Effector CD4-positive, alpha-beta T cell (primary cell): ENCODE data around the gene DPH6.

ENCODE experiments used
- DNase-seq: peaks from one replicate; pipeline ENCODE4 v3.0.0-alpha.2; 2020

The DPH6 gene

DNA sequence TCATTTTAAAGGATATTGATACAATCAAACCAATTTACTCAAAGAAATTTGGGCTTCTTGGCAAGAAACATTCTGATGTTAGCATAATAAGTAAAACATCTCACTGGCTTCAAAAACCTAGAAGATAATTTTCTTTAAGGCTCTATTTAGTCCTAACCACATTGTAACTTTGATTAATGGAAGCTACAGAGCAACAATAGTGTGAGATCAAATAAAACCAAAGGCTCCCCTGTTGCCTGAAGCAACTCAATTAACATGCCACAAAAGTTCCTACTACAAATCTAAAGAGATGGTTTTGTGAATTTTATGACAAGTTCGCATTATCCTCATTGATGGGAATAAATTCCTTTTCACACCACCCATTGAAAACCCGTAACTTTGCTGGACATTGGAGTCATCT, 5.9 kb downstream of the DPH6 start:
- DNase-seq, result no peak

DNA sequence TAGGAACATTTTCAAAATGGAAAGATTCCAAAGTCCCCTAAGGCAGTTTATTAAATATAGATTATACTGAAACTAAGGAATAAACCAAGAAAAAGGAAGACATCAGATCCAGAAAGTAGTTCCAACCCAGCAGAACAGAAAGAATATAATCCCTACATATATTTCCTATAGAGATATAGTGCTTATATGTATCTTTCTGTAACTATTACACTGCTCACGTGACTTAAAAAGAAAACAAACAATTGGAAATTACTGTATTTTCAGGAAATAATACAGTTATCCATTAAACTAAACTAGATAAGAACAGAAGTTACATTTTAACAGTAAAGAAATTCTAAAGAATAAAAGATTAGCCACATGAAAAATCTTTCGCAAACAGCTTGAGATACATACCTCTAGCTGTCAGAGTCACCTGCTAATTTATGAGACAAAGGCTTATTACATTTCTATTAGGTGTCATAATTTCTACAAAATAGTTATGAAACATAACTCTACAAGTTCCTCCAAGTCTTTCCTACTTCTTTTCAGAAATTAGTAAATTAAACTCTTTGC, 10.5 kb downstream of the DPH6 start:
- no peak for DNase-seq

DNA sequence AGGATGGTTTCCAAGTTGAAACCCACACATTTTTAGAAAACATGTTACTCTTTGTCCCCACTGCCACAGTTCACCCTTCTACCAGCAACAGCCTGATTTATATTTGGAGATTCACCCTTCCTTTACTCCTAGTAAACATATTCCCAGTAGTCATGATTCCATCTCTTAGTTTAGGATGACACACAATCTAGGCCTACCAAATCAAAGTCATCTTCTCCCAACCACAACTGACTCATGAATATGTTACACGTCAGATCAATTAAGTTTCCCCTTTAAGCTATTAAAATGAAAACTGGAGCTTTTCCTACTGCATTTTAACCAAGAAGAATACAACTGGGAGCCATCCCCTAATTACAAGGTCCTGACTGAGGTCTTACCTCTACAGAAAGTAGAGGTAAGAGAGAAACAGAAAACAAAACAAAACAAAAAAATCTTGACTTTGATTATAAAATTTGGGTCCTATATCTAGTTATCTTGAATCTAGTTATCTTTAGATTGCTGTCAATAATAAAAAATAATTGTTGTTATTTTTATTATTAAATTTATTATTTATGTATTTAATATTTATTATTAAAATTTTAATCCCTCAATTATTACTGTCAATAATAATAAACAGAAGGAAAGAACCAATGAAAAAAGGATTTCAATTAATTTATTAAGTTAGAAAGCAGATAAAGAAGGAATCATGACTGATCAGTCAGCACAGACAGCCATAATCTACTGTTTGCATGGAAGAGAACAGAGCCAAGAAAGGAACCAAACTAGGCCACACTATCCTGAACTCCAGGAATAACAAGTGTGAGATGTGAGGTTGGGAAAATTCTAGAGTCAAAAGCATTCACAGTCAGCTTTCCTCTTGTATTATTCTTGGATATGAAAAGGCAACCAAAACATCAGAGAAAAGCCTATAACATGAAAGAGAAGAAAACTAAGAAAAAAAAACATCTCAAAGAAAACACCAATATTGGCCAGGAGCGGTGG, 12.5 kb downstream of the DPH6 start:
- DNase-seq, result no peak

DNA sequence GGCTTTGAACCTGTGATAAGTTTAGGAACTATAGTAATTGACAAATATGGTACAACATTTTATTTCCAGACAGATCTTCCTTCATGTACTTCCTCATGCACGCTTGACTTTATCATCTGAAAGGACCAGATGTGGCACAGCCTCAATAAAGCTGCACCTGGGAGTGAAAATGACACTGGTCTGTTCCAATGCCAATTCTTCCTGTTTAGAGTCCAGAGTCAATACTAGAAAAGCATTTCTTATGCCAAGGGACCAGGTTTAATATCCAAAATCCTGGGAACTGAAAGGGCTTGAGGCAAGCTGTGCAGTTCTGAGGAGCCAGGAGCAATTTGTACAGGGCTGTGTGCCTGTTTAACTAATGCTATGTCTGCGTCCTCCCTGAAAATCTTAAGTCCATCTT, 15.3 kb downstream of the DPH6 start:
- no peak for DNase-seq

DNA sequence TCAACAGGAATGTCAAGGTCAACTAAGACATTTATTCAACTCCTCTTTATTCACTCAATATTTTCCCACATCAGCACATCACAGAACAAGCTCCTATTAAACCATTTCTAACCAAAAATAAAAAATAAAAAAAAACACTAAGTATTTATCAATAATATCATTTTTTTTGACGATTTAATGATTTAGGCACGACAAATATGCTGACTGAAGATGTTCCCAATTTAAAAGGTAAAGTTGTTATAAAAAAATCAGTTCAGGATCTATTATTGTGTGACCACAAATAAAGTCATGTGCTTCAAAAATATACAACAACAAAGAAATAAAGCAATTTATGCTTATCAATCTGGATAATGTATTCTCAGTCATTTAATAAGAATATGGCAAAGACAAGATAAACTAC, 16.2 kb downstream of the DPH6 start:
- no peak for DNase-seq

DNA sequence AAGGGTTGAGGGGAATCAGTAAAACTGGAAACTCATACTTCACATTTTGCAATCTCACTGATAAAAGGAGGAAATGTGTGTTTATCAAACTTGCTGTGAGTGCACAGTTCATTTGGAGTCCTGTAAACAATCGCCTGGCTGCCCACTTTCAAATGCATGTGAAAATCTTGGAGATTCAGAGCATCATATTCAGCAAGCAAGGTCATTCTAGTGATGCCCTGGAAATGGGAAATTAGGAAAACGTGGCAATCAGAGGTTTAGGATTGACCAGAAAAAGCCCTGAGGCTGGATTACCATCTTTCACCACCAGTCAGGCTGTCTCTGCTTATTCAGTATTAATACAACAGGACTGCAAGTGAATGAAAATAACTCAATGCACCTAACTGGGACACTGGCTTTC, 23.9 kb downstream of the DPH6 start:
- no peak for DNase-seq

DNA sequence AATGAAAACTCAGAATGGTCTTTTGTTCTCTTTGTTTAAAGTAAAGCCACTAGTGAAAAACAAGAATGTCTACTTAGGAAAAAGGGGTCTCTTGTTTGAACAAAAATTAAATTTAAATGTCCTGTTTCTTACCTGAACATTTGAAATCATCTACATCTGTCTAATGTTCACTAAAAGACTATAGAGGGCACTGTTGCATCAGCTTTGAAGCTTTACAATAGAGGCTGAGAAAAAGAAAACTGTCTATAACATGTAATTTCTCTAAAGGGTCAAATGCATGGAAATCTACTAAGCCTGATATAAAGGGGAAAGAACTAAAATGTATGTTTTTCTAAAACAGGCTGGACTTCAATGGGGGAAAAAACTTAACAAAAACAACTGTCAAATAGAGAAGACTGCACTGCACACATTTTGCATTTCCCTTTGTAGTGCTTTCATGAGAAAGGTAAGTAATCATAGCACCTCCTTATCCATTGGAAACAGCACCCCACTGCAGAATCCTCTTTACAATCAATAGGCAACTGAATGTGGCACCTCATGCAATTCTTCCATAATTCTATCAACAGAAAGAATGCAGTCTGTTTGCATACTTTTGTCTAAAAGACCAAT, 26.3 kb downstream of the DPH6 start:
- DNase-seq, result no peak

DNA sequence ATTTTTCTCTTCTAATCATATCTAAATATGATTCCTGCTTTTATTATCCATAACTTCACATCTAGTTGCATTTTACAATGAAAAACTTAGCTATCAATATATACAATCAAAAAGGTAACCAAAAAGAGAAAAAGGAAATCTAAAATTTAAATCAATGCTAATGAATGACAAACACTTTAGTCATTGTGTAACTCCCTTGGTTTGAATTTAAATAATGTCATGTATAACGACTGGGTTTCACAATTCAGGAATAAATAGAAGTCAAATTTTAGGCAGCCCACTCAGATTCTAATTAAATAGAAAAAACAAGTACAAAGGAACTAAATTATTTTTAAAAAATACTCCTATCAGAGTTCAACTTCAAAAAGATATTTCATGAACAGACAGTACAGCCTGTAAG, 26.9 kb downstream of the DPH6 start:
- no peak for DNase-seq

DNA sequence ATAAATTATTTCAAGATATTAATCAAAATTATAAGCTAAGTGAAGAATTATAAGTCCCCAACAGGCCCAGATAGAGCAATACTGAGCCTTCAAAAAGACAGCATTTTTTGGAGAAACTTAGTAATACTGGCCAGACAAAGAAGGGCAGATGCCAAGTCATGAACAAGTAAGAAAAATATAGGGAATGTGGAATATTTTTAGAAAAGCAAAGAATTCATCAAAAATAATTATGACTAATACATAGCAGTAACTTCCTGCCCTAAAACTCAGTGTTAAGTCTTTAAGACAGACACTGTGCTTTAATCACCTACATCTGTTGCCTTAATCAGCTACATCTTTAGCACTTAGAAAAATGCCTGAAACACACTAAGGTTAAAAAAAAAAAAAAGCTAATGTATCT, 31.2 kb downstream of the DPH6 start:
- DNase-seq, result no peak

DNA sequence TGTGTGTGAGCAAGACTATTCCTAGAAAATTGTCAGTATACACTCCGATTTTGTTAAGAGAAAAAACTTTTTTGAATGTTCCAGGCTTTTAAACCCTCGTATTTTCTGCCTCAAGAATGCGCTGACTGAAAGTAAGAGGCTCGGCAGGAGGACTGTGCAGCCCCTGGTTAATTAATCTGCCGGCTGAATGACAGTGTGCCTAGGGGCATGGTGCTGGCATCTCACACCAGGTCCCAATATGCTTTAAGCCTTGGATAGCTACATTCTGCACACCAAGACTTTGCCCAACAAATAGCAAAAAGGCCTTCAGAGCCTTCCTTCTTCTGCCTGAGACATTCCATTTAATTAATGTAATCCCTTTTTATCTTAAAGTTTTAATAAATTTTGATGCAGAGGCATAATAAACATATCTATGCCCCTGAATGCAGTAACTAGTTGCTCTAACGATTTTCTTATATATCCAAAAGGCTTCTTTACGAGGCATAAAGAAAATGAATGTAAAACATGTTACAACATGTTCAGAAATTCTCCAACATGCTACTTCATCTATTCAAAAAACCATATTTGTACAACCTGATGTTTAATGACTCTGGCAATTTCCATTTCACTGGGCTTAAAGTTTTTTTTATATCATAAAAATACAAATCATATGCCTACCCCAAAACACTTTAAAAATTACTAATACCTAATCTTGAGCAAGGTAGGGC, 37.9 kb downstream of the DPH6 start:
- no peak for DNase-seq

DNA sequence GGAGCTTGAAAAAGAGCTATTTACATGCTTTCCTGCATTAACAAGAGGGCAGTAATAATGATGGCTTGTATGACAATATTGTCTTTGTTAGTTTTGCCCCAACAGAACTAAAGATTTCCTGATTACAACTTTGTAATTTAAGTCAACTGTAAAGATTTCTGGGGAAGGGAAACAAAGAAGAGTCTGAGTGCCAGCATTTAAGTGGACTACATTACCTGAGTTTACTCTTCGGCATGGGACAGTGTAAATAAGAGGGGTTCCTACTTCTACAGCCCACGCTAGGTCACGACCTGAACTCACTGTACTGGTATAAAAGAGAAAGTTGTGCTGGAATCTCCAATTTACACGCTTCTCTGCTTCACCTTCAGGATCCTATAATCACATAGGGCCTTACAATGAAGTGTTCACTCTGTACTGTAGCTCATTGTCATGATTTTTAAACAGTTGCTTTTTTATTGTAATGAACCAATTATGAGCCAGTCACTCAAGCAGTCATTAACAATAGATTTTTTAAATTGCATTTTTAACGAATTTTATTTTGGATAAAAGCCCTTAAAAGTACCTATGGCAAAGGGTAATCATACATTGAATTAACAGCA, 39.6 kb downstream of the DPH6 start:
- no peak for DNase-seq

DNA sequence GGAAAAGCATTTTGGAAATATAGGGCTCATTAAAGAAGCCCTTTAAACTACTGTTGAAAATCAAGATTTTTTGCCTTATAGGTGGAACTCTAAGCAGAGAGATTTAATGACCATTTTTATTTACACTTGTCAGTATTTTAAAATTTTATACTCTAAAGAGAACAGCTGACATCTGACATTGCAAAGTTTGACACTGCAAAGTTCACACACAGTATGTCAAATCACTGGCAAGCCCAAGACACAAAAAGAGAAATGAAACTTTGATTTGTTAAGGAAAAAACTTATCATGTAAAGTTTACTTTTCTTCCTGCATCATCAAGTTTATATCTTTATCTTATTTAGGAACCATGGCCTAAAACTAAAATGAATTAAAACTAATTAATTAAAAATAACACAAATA, 40.2 kb downstream of the DPH6 start:
- no peak for DNase-seq

DNA sequence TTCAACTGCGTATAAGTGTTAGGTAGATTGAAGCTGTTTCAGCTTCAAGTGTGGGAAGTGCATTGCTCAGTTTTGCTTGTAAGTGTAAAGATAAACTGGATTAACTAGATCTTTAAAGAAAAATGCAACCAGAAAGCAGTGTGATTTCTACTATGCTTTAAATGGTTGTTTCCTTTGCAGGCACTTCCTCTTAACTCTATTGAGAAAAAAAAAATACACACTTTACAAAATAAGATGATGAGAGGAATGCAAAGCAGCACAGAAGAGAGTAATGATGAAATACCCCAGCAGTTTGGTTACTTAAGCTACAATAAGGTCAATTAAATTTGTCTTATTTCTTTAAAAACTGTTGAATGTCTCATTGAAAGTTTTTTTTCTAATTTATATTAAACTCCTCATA, 40.8 kb downstream of the DPH6 start:
- no peak for DNase-seq

DNA sequence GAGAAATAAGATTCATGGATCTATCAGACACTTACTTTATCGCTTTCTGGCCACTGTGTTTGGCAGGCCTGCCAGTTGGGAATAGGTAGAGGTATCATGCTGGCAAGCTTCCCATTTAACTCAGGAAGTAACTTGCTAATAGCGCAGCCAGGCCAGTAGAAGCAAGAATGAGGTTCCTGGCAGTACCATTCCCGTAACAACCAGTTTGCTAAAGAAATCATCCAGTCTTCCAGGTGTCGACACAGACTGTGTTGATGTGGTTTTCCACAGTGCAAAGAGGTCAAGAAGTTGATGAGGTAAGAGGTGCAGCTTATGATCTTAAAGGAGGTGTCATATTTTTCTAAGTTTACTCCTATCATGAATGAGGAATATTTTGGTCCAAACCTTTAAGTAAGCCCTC, 46.2 kb downstream of the DPH6 start:
- DNase-seq, result no peak

DNA sequence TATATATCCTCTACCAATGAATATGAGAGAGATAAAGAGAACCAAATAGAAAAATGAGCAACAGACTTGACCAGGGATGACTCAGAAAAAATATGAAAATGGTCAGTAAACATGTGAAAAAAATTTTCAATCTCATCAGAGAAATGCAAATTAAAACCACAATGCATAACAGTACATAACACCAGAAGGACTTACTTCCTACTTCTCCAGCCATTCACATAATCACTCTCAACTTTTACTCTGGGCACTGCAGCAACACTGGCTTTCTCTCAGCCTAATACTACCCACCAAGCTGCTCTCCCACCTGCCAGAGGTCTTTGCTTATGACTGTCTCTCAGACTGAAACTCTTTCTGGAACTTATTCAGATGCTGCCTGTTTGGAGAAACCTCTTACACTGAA, 49.4 kb downstream of the DPH6 start:
- no peak for DNase-seq

DNA sequence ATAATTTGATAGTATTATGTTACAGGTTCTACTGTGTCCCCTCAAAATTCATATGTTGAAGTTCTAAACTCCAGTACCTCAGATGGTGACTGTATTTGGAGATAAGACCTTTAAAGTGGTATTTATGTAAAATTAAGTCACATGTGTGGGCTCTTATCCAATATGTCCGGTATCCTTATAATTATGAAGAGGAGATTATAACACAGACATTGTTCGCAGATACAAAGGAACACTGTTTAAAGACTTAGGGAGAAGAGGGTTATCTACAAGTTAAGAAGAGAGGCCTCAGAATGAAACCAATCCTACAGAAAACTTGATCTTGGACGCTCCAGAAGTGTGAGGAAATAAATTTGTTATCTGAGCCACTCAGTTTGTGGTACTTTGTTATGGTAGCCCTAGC, 50.9 kb downstream of the DPH6 start:
- no peak for DNase-seq

DNA sequence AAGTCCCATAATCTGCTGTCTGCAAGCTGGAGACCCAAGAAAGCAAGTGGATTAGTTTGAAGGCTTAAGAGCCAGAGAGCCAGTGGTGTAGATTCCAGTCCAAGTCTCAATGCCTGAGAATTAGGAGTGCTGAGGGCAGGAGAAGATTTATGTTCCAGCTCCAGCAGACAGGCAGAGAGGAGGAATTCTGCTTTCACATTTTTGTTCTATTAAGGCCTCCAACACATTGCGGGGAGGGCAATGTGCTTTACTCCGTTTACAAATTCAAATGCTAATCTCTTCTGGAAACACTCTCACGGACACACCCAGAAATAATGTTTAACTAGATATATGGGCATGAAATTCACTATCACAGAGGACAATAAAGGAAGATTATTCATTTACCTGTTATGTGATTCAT, 54.0 kb downstream of the DPH6 start:
- DNase-seq, result no peak

DNA sequence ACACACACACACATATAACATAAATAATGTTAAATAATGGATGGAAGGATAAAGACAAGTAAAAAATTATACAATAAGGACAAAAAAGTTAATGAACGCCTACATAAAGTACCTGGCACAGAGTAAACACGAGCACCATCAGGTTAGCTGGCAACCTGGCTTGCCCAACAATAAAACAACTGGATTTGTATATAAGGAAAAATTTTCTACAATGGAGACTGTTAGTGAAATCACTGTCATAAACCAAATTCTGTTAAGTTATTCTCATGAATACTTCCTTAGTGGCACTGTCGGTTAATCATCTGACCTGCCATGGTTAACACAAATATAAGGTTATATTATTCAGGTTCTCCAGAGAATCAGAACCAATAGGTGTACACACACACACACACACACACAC, 54.8 kb downstream of the DPH6 start:
- DNase-seq, result no peak

DNA sequence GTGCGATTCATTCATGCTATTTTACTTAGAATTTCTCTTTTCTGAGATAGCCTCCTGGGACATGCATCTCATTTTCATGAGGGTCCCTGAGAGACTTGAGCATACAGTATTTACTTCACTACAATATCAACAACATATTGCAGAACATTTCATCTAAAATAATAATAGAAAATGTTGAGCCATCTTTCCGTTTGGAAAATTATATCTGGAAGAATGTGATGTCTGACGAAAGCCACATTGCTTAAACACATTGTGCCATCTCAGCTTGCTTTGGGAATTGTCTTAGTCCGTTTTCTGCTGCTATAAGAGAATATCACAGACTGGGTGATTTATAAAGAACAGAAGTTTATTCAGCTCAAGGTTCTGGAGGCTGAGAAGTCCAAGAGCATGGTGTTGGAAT, 55.5 kb downstream of the DPH6 start:
- no peak for DNase-seq

DNA sequence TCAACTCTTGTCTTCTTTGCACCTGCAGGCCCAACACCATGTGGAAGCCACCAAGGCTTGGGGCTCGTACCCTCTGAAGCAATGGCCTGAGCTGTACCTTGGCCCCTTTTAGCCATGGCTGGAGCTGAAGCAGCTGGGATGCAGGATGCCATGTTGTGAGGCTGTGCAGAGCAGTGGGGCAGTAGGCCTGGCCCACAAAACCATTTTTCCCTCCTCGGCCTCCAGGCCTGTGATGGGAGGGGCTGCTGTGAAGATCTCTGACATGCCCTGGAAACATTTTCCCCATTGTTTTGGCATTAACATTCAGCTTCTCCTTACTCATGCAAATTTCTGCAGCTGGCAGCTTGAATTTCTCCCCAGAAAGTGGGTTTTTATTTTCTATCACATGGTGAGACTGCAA, 58.5 kb downstream of the DPH6 start:
- no peak for DNase-seq

DNA sequence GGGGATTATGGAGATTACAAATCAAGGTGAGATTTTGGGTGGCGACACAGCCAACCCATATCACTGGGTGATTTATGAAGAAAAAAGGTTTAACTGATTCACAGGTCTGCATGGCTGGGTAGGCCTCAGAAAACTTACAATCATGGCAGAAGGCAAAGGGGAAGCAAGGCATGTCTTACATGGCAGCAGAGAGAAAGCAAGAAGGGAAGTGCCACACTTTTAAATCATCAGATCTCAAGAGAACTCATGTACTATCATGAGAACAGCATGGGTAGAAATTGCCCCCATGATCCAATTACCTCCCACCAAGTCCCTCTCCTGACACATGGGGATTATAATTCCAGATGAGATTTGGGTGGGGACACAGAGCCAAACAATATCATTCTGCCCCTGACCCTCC, 59.7 kb downstream of the DPH6 start:
- no peak for DNase-seq

DNA sequence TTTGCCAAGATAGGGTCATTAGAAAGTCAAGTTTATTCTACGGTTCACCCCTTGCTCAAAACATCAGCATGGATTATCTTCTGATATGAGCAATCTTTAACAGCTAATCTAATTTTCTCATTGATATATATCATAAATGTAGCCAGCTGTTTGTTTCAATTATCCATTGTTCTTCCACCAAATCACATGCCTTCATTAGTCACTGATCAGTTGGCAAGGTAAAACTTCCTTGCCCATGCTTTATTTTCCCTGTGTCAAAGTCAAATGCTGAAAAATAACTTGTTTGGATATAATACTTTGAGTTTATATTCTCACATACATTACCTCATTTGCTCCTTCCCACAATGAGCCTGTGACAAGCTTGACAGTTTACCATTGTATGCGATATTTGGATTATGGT, 60.6 kb downstream of the DPH6 start:
- DNase-seq, result no peak
